GM23338 (cell line): ENCODE data around the gene LNP1.

Experiments
- CREB1 ChIP-seq: fragments of 250-450 bp; sonication (Bioruptor Pico); IDR thresholded peaks from 2 replicates; pipeline ENCODE4 v1.5.0; 2020; ENCODE audit warnings: low read depth, mild to moderate bottlenecking, moderate library complexity
- CTCF ChIP-seq, 2 experiments: fragments of 200-600 bp in 1 of 2; sonication (generic) in 1 of 2; conservative IDR thresholded peaks; 2 replicates each; pipeline versions ENCODE4 v1.5.1 to v1.6.1; 2016 to 2017; ENCODE audit warnings: antibody characterized with exemption in 2 of 2, low read depth in 2 of 2, mild to moderate bottlenecking in 2 of 2, moderate library complexity in 1 of 2
- EZH2 ChIP-seq: fragments of 200-600 bp; sonication (generic); IDR thresholded peaks from one replicate; pipeline ENCODE4 v1.8.0; 2017; ENCODE audit warnings: antibody characterized with exemption, mild to moderate bottlenecking, low read depth; ENCODE audit not compliant: unreplicated experiment
- POLR2AphosphoS5 ChIP-seq: IDR thresholded peaks from 2 replicates; pipeline ENCODE4 v1.6.1; 2016; ENCODE audit warnings: antibody characterized with exemption, low read depth
- REST ChIP-seq: IDR thresholded peaks from one replicate; pipeline ENCODE4 v1.6.1; 2018; ENCODE audit warnings: antibody characterized with exemption; ENCODE audit not compliant: unreplicated experiment

- TF ChIP-seq CTCF (conservative IDR thresholded peaks at IDR 0.05; ENCODE audit: low read depth in 2 of 2): no peak
- no peak for TF ChIP-seq POLR2AphosphoS5
- no peak for TF ChIP-seq EZH2
- no peak for TF ChIP-seq CREB1
- no peak for TF ChIP-seq REST
Measured at GRCh38 chr3:100407164-100407563, 5.8 kb downstream of the LNP1 start.
